ENCODE results near the gene TMEM51. TPM values are rescaled to one million over a fixed set of nuclear protein-coding genes. Genes with fewer than 3 reads are reported as not detected.

Gene TMEM51
- total and polyA plus RNA-seq, 2 of the 4 experiments (the other 2 are of a cell fraction): 2.7 to 10.2 TPM

DNA sequence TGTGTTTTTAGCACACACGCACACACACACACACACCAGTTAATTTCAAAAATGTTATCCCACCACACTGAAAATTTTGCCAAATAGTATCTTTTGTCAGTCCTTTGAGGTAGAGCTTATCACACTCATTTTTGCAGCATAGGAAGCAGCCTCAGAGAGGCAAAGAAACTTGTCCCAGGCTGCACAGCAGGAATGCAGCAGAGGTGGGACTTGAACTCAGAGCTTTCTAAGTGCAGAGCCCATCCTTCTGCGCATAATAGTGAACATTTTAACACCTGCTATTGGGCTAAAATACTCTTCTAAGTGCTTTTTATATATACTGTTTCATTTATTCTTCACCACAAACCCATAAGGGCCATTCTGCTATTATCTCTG is 108.4 kb downstream of the TMEM51 start:
- Histone ChIP-seq H3K4me2 (ENCODE audit: low read depth, low read length) (no peak overlapping the region), H3K9me3 (ENCODE audit: control insufficient read depth, insufficient read depth, low read length) (no peaks in the 10 kb centered on the region), H4K20me1 (ENCODE audit: insufficient read depth, low read length) (no peaks in the 10 kb centered on the region), H2BK20ac (ENCODE audit: low read depth, low read length) (no peak overlapping the region), H3K79me1 (ENCODE audit: low read depth in 1 of 2, low read length in 2 of 2) (no peaks in the 10 kb centered on the region), H3K14ac (replicated peaks; ENCODE audit: low read depth, low read length) (no peak overlapping the region), H3K4ac (ENCODE audit: low read depth, low read length) (no peak overlapping the region), H3K9ac (ENCODE audit: low read depth, low read length) (no peak overlapping the region), H4K5ac (ENCODE audit: low read depth, low read length) (no peak overlapping the region), H4K91ac (ENCODE audit: insufficient read depth, low read depth, low read length) (no peak overlapping the region), H3K4me3 (ENCODE audit: insufficient read depth, low read depth, low read length) (no peak overlapping the region), H2AK5ac (ENCODE audit: low read depth, low read length) (no peak overlapping the region), H3K18ac (ENCODE audit: low read depth, low read length) (no peak overlapping the region), H2BK15ac (ENCODE audit: low read depth, low read length) (no peak overlapping the region), H3K23ac (ENCODE audit: low read depth, low read length) (no peak overlapping the region), H3K4me1 (ENCODE audit: control insufficient read depth, insufficient read depth, low read length) (peaks cover 3% of the 10 kb centered on the region; the same call in 1 of the 2 replicates), H2AK9ac (replicated peaks; ENCODE audit: low read depth, low read length, poor library complexity) (no peak overlapping the region), H3K27me3 (ENCODE audit: control insufficient read depth, insufficient read depth, low read length) (no peaks in the 10 kb centered on the region; the same call in 1 of the 2 replicates), H3K9me1 (ENCODE audit: insufficient read depth, low read length) (peaks cover 5% of the 10 kb centered on the region; the same call in 1 of the 2 replicates), H2BK5ac (ENCODE audit: low read depth, low read length, poor library complexity, severe bottlenecking) (no peak overlapping the region), H2AFZ (replicated peaks; ENCODE audit: low read length, poor library complexity) (no peak overlapping the region), H3K36me3 (ENCODE audit: control insufficient read depth, insufficient read depth, low read length) (no peaks in the 10 kb centered on the region), H4K8ac (ENCODE audit: low read depth in 2 of 2, low read length in 2 of 2) (no peak overlapping the region), H2BK120ac (ENCODE audit: low read depth, low read length) (no peak overlapping the region), H3K56ac (ENCODE audit: extremely low read depth, insufficient read depth, low read length) (no peak overlapping the region), H3K27ac (ENCODE audit: insufficient read depth, low read length) (no peak overlapping the region)
- WGBS, 2 experiments (ENCODE audit: extremely low coverage in 2 of 2, insufficient read length in 1 of 2): 100% methylated on average over 1 of the region's 2 CpGs; no CpG with 5 or more reads in 1 of the 2 experiments
- POLR2A ChIA-PET (ENCODE audit: unreplicated experiment): no interaction called here
- intact Hi-C loops (cut with micrococcal nuclease): no loop called here
- CTCF ChIA-PET: interaction anchor here (0.6 kb wide), 1 partner anchor 69 kb away, joined by 4 read pairs; no protein-coding TSS in a partner anchor
- DNase-seq (no peak), ATAC-seq (ENCODE audit: low read depth) (no peak)
- BruUV-seq (replicated peaks): no TSS peak
- dilution Hi-C loops (cut with HindIII; ENCODE audit: low sequenced_read_pairs, unreplicated experiment): no loop called here
- in situ Hi-C loops (cut with MboI; ENCODE audit: low sequenced_read_pairs): no loop called here
- TF ChIP-seq FOS (IDR thresholded peaks at IDR 0.05; ENCODE audit: low read depth, low read length): no peak
- no peak for TF ChIP-seq MAFK (IDR thresholded peaks at IDR 0.05; ENCODE audit: low read depth, low read length)
- TF ChIP-seq, protein P1, sequence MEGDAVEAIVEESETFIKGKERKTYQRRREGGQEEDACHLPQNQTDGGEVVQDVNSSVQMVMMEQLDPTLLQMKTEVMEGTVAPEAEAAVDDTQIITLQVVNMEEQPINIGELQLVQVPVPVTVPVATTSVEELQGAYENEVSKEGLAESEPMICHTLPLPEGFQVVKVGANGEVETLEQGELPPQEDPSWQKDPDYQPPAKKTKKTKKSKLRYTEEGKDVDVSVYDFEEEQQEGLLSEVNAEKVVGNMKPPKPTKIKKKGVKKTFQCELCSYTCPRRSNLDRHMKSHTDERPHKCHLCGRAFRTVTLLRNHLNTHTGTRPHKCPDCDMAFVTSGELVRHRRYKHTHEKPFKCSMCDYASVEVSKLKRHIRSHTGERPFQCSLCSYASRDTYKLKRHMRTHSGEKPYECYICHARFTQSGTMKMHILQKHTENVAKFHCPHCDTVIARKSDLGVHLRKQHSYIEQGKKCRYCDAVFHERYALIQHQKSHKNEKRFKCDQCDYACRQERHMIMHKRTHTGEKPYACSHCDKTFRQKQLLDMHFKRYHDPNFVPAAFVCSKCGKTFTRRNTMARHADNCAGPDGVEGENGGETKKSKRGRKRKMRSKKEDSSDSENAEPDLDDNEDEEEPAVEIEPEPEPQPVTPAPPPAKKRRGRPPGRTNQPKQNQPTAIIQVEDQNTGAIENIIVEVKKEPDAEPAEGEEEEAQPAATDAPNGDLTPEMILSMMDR (conservative IDR thresholded peaks at IDR 0.05; ENCODE audit: low read depth, low read length): no peak
- no peak for TF ChIP-seq MXI1 (IDR thresholded peaks at IDR 0.05; ENCODE audit: borderline replicate concordance, low read depth, low read length)
- TF ChIP-seq CHD1 (IDR thresholded peaks at IDR 0.05; ENCODE audit: low read depth, low read length): no peak
- no peak for TF ChIP-seq NFE2L2 (IDR thresholded peaks at IDR 0.05; ENCODE audit: low read depth, low read length)
- no peak for TF ChIP-seq RFX5 (IDR thresholded peaks at IDR 0.05; ENCODE audit: low read depth, low read length)
- no peak for TF ChIP-seq CEBPB (IDR thresholded peaks at IDR 0.05; ENCODE audit: low read depth, low read length)
- TF ChIP-seq MAZ (IDR thresholded peaks at IDR 0.05; ENCODE audit: borderline replicate concordance, low read depth, low read length): no peak
- TF ChIP-seq, protein P2, sequence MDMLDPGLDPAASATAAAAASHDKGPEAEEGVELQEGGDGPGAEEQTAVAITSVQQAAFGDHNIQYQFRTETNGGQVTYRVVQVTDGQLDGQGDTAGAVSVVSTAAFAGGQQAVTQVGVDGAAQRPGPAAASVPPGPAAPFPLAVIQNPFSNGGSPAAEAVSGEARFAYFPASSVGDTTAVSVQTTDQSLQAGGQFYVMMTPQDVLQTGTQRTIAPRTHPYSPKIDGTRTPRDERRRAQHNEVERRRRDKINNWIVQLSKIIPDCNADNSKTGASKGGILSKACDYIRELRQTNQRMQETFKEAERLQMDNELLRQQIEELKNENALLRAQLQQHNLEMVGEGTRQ (IDR thresholded peaks at IDR 0.05; ENCODE audit: low read depth, low read length): no peak
- no peak for TF ChIP-seq SMC3 (IDR thresholded peaks at IDR 0.05; ENCODE audit: low read depth, low read length)
- TF ChIP-seq POLR2A (IDR thresholded peaks at IDR 0.05; ENCODE audit: low read depth, low read length): no peak
- no peak for TF ChIP-seq BHLHE40 (IDR thresholded peaks at IDR 0.05; ENCODE audit: low read depth, low read length)
- TF ChIP-seq RCOR1 (IDR thresholded peaks at IDR 0.05; ENCODE audit: insufficient replicate concordance, low read length): no peak
- TF ChIP-seq, protein P3, sequence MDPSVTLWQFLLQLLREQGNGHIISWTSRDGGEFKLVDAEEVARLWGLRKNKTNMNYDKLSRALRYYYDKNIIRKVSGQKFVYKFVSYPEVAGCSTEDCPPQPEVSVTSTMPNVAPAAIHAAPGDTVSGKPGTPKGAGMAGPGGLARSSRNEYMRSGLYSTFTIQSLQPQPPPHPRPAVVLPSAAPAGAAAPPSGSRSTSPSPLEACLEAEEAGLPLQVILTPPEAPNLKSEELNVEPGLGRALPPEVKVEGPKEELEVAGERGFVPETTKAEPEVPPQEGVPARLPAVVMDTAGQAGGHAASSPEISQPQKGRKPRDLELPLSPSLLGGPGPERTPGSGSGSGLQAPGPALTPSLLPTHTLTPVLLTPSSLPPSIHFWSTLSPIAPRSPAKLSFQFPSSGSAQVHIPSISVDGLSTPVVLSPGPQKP (IDR thresholded peaks at IDR 0.05; ENCODE audit: borderline replicate concordance, low read depth, low read length): no peak
- no peak for TF ChIP-seq RAD21 (IDR thresholded peaks at IDR 0.05; ENCODE audit: low read length)

All from IMR-90 (cell line).